Measurements from ENCODE around the gene CEP85L. TPM values are rescaled to one million over a fixed set of nuclear protein-coding genes. Genes with fewer than 3 reads are reported as not detected.

The CEP85L gene
- polyA plus RNA-seq, 1 experiment, result 7.4 TPM

- TF ChIP-seq CTCF (IDR thresholded peaks at IDR 0.05; ENCODE audit: low read depth, low read length), result no peak
- Histone ChIP-seq H3K27me3 (ENCODE audit: control insufficient read depth, insufficient read depth, low read length) (no peaks in the 10 kb centered on the region), H3K4me3 (ENCODE audit: low read depth, low read length) (no peak overlapping the region), H3K9me3 (ENCODE audit: control insufficient read depth, insufficient read depth, low read length) (peaks cover 6% of the 10 kb centered on the region; the same call in 1 of the 2 replicates), H3K27ac (ENCODE audit: low read depth, low read length) (no peak overlapping the region)
- CTCF ChIA-PET, result interaction anchor here (0.6 kb wide), 1 partner anchor 413 kb away, joined by 3 read pairs; no protein-coding TSS in a partner anchor
- POLR2A ChIA-PET, result no interaction called here
- no peak for DNase-seq (ENCODE audit: low read depth, low spot score)
Observed at GRCh38 chr6:118485601-118486550, 165.5 kb downstream of the CEP85L start.

GRCh38 chr6:118476551-118476950 is 174.8 kb downstream of the CEP85L start:
- ChIA-PET CTCF (no interaction called here), POLR2A (no interaction called here)
- Histone ChIP-seq H3K9me3 (ENCODE audit: control insufficient read depth, insufficient read depth, low read length) (no peaks in the 10 kb centered on the region), H3K27ac (ENCODE audit: low read depth, low read length) (no peak overlapping the region), H3K4me3 (ENCODE audit: low read depth, low read length) (no peak overlapping the region), H3K27me3 (ENCODE audit: control insufficient read depth, insufficient read depth, low read length) (no peaks in the 10 kb centered on the region)
- DNase-seq (ENCODE audit: low read depth, low spot score), result no peak
- no peak for TF ChIP-seq CTCF (IDR thresholded peaks at IDR 0.05; ENCODE audit: low read depth, low read length)

- Histone ChIP-seq H3K9me3 (ENCODE audit: control insufficient read depth, insufficient read depth, low read length) (no peaks in the 10 kb centered on the region), H3K4me3 (ENCODE audit: low read depth, low read length) (no peak overlapping the region), H3K27me3 (ENCODE audit: control insufficient read depth, insufficient read depth, low read length) (no peaks in the 10 kb centered on the region), H3K27ac (ENCODE audit: low read depth, low read length) (no peak overlapping the region)
- ChIA-PET CTCF (no interaction called here), POLR2A (no interaction called here)
- DNase-seq (ENCODE audit: low read depth, low spot score), result no peak
- TF ChIP-seq CTCF (IDR thresholded peaks at IDR 0.05; ENCODE audit: low read depth, low read length), result no peak
Observed at GRCh38 chr6:118473266-118473665, 178.1 kb downstream of the CEP85L start.

GRCh38 chr6:118469468-118469867 is 181.9 kb downstream of the CEP85L start:
- TF ChIP-seq CTCF (IDR thresholded peaks at IDR 0.05; ENCODE audit: low read depth, low read length), result no peak
- no peaks in the 10 kb centered on the region for H3K27me3 ChIP-seq (ENCODE audit: control insufficient read depth, insufficient read depth, low read length)
- no peak overlapping the region for H3K4me3 ChIP-seq (ENCODE audit: low read depth, low read length)
- POLR2A ChIA-PET, result no interaction called here
- DNase-seq (ENCODE audit: low read depth, low spot score), result no peak
- CTCF ChIA-PET, result no interaction called here
- no peaks in the 10 kb centered on the region for H3K9me3 ChIP-seq (ENCODE audit: control insufficient read depth, insufficient read depth, low read length)
- no peak overlapping the region for H3K27ac ChIP-seq (ENCODE audit: low read depth, low read length)

GRCh38 chr6:118468682-118469465 is 182.5 kb downstream of the CEP85L start:
- Histone ChIP-seq H3K4me3 (ENCODE audit: low read depth, low read length) (no peak overlapping the region), H3K9me3 (ENCODE audit: control insufficient read depth, insufficient read depth, low read length) (no peaks in the 10 kb centered on the region), H3K27ac (ENCODE audit: low read depth, low read length) (no peak overlapping the region), H3K27me3 (ENCODE audit: control insufficient read depth, insufficient read depth, low read length) (no peaks in the 10 kb centered on the region)
- CTCF ChIA-PET, result no interaction called here
- DNase-seq (ENCODE audit: low read depth, low spot score), result no peak
- no peak for TF ChIP-seq CTCF (IDR thresholded peaks at IDR 0.05; ENCODE audit: low read depth, low read length)
- POLR2A ChIA-PET, result no interaction called here
